ENCODE measurements around the gene PPM1M.

The PPM1M gene

GRCh38 chr3:52257911-52258310 lies 12.4 kb downstream of the PPM1M start (continued):
- TF ChIP-seq, protein P1, sequence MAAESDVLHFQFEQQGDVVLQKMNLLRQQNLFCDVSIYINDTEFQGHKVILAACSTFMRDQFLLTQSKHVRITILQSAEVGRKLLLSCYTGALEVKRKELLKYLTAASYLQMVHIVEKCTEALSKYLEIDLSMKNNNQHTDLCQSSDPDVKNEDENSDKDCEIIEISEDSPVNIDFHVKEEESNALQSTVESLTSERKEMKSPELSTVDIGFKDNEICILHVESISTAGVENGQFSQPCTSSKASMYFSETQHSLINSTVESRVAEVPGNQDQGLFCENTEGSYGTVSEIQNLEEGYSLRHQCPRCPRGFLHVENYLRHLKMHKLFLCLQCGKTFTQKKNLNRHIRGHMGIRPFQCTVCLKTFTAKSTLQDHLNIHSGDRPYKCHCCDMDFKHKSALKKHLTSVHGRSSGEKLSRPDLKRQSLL (tag by site-specific recombination; IDR thresholded peaks at IDR 0.05), result no peak
- no peak for TF ChIP-seq ZNF701 (tag by site-specific recombination; IDR thresholded peaks at IDR 0.05)
- TF ChIP-seq ZNF513 (tag by site-specific recombination; IDR thresholded peaks at IDR 0.05), result no peak
- no peak for TF ChIP-seq ZBTB49 (tag by site-specific recombination; IDR thresholded peaks at IDR 0.05; ENCODE audit: low read depth)
- no peak for TF ChIP-seq ZNF26 (tag by site-specific recombination; IDR thresholded peaks at IDR 0.05)
- no peak for TF ChIP-seq GLI2 (tag by site-specific recombination; IDR thresholded peaks at IDR 0.05; ENCODE audit: borderline replicate concordance, low read depth)
- no peak for TF ChIP-seq SP7 (tag by site-specific recombination; IDR thresholded peaks at IDR 0.05)

- no peaks in the 10 kb centered on the region for H3K4me1 ChIP-seq (ENCODE audit: control insufficient read depth, insufficient read depth, low read length)
- ChIA-PET CTCF (interaction anchor here (0.6 to 1.1 kb wide), 2 partner anchors 8 to 38 kb away, joined by 3 to 4 read pairs; no protein-coding TSS in a partner anchor), POLR2A (interaction anchor here (1.0 kb wide), 1 partner anchor 13 kb away, joined by 3 read pairs; no protein-coding TSS in a partner anchor)
- H3K27ac ChIP-seq (ENCODE audit: extremely low read depth, low read depth, low read length), result no peak overlapping the region
- peaks cover 30 to 99% of the 10 kb centered on the region in 2 experiments for H3K36me3 ChIP-seq (ENCODE audit: control insufficient read depth in 2 of 2, insufficient read depth in 1 of 2, low read length in 2 of 2)
- no peak for TF ChIP-seq ZNF645 (tag by site-specific recombination; IDR thresholded peaks at IDR 0.05)
- no peak for TF ChIP-seq HOXC10 (CRISPR knock-in tag; IDR thresholded peaks at IDR 0.05)
- no peak for TF ChIP-seq GFI1B (tag by site-specific recombination; IDR thresholded peaks at IDR 0.05)
- no peak for TF ChIP-seq WT1 (tag by site-specific recombination; IDR thresholded peaks at IDR 0.05)
- TF ChIP-seq YY1 (tag by site-specific recombination; IDR thresholded peaks at IDR 0.05), result no peak
- TF ChIP-seq, protein P2, sequence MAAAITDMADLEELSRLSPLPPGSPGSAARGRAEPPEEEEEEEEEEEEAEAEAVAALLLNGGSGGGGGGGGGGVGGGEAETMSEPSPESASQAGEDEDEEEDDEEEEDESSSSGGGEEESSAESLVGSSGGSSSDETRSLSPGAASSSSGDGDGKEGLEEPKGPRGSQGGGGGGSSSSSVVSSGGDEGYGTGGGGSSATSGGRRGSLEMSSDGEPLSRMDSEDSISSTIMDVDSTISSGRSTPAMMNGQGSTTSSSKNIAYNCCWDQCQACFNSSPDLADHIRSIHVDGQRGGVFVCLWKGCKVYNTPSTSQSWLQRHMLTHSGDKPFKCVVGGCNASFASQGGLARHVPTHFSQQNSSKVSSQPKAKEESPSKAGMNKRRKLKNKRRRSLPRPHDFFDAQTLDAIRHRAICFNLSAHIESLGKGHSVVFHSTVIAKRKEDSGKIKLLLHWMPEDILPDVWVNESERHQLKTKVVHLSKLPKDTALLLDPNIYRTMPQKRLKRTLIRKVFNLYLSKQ (tag by site-specific recombination; IDR thresholded peaks at IDR 0.05; ENCODE audit: borderline replicate concordance), result no peak
- TF ChIP-seq ZNF302 (tag by site-specific recombination; IDR thresholded peaks at IDR 0.05; ENCODE audit: low read depth), result no peak
- no peak for TF ChIP-seq HOXA7 (CRISPR knock-in tag; IDR thresholded peaks at IDR 0.05; ENCODE audit: borderline replicate concordance)
- TF ChIP-seq ZNF768 (tag by site-specific recombination; IDR thresholded peaks at IDR 0.05), result no peak
- TF ChIP-seq ZNF133 (tag by site-specific recombination; IDR thresholded peaks at IDR 0.05), result no peak
- no peak for TF ChIP-seq ZNF521 (tag by site-specific recombination; IDR thresholded peaks at IDR 0.05)
- TF ChIP-seq FEZF1 (tag by site-specific recombination; IDR thresholded peaks at IDR 0.05), result no peak
- no peak for TF ChIP-seq ZSCAN16 (tag by site-specific recombination; IDR thresholded peaks at IDR 0.05)
- TF ChIP-seq ZNF629 (tag by site-specific recombination; IDR thresholded peaks at IDR 0.05), result no peak
- no peak for TF ChIP-seq ZNF626 (tag by site-specific recombination; IDR thresholded peaks at IDR 0.05)
- TF ChIP-seq ZNF266 (tag by site-specific recombination; IDR thresholded peaks at IDR 0.05; ENCODE audit: low read depth), result no peak
- TF ChIP-seq ZNF544 (tag by site-specific recombination; IDR thresholded peaks at IDR 0.05), result no peak
- H3K9me3 ChIP-seq (ENCODE audit: control insufficient read depth, insufficient read depth, low read depth, low read length), result no peaks in the 10 kb centered on the region
- H3K4me3 ChIP-seq (ENCODE audit: low read depth, low read length), result no peak overlapping the region
Observed at GRCh38 chr3:52259035-52259434, 13.5 kb downstream of the PPM1M start.

Data from HEK293 (cell line).